Smooth muscle cell (in vitro differentiated cells): ENCODE measurements around the gene CFAP61. TPM values are rescaled to one million over a fixed set of nuclear protein-coding genes. Genes with fewer than 3 reads are reported as not detected.

Experiments
- DNase-seq: peaks from one replicate; lab custom pipeline; 2025; ENCODE audit not compliant: unreplicated experiment; lab: John Stamatoyannopoulos, UW
- H2AFZ ChIP-seq: fragments of 200-600 bp; sonication (generic); 2 replicates; pipeline ENCODE4 v1.6.0; 2016; ENCODE audit warnings: antibody characterized with exemption, low read depth, mild to moderate bottlenecking
- H3F3A ChIP-seq: fragments of 200-600 bp; sonication (generic); 2 replicates; pipeline ENCODE4 v1.6.0; 2017; ENCODE audit warnings: antibody characterized with exemption, low read depth
- H3K27ac ChIP-seq: fragments of 200-600 bp; sonication (generic); 2 replicates; pipeline ENCODE4 v1.5.1; 2016; ENCODE audit warnings: low read depth, mild to moderate bottlenecking
- H3K27me3 ChIP-seq: fragments of 200-600 bp; sonication (generic); 2 replicates; pipeline ENCODE4 v1.6.1; 2016; ENCODE audit warnings: low read depth, mild to moderate bottlenecking
- H3K36me3 ChIP-seq: fragments of 200-600 bp; sonication (generic); 2 replicates; pipeline ENCODE4 v1.5.1; 2016; ENCODE audit warnings: low read depth
- H3K4me1 ChIP-seq: fragments of 200-600 bp; sonication (generic); 2 replicates; pipeline ENCODE4 v1.5.1; 2016; ENCODE audit warnings: low read depth
- H3K4me2 ChIP-seq: fragments of 200-600 bp; sonication (generic); 2 replicates; pipeline ENCODE4 v1.6.0; 2016; ENCODE audit warnings: mild to moderate bottlenecking
- H3K4me3 ChIP-seq: fragments of 200-600 bp; sonication (generic); 2 replicates; pipeline ENCODE4 v1.5.1; 2016; ENCODE audit warnings: mild to moderate bottlenecking
- H3K79me2 ChIP-seq: fragments of 200-600 bp; sonication (generic); 2 replicates; pipeline ENCODE4 v1.6.0; 2016; ENCODE audit warnings: low read depth, mild to moderate bottlenecking
- H3K9ac ChIP-seq: fragments of 200-600 bp; sonication (generic); 2 replicates; pipeline ENCODE4 v1.6.0; 2016; ENCODE audit warnings: low read depth
- H3K9me3 ChIP-seq: fragments of 200-600 bp; sonication (generic); replicated peaks from 2 replicates; pipeline ENCODE4 v1.5.1; 2016; ENCODE audit warnings: low read depth
- H4K20me1 ChIP-seq: fragments of 200-600 bp; sonication (generic); 2 replicates; pipeline ENCODE4 v1.6.0; 2016; ENCODE audit warnings: low read depth
- CTCF ChIP-seq: fragments of 200-600 bp; sonication (generic); IDR thresholded peaks from 2 replicates; pipeline ENCODE4 v1.5.1; 2017; ENCODE audit warnings: borderline replicate concordance, mild to moderate bottlenecking, antibody characterized with exemption; ENCODE audit not compliant: insufficient read depth, poor library complexity, severe bottlenecking
- WGBS: methylation state at CpG from one replicate; pipeline ENCODE4 v1.1.7; 2016; ENCODE audit warnings: low lambda C conversion rate; 5-methylcytosine and 5-hydroxymethylcytosine counted together
- polyA plus RNA-seq: library from polyadenylated mRNA; unstranded; fragments of >200 nt; fragmentation: Nextera tagmentation; extraction: Ambion mirVana; gene quantifications from 2 replicates; pipeline ENCODE4 v1.2.1, GENCODE V29; 2016
- total RNA-seq: library from RNA; depleted of rRNA; stranded (reverse); fragments of >200 nt; gene quantifications from 2 replicates; pipeline ENCODE4 v1.2.3, GENCODE V29; 2014

The CFAP61 gene
- total and polyA plus RNA-seq, 2 experiments from 2014 or later: not detected

GRCh38 chr20:20303320-20303719 lies 251.0 kb downstream of the CFAP61 start:
- Histone ChIP-seq H4K20me1 (no peaks in the 10 kb centered on the region), H3K4me2 (no peak overlapping the region), H3K27ac (no peak overlapping the region), H3K9me3 (no peaks in the 10 kb centered on the region), H3K36me3 (no peaks in the 10 kb centered on the region), H2AFZ (no peak overlapping the region), H3F3A (no peaks in the 10 kb centered on the region), H3K4me1 (no peaks in the 10 kb centered on the region), H3K27me3 (no peaks in the 10 kb centered on the region), H3K9ac (no peak overlapping the region), H3K4me3 (no peak overlapping the region), H3K79me2 (no peaks in the 10 kb centered on the region)
- WGBS: 98% methylated on average over 12 of the region's 12 CpGs
- no peak for DNase-seq
- TF ChIP-seq CTCF: no peak

- H3K27ac ChIP-seq: no peak overlapping the region
- H3K4me2 ChIP-seq: no peak overlapping the region
- no peaks in the 10 kb centered on the region for H4K20me1 ChIP-seq
- H3K36me3 ChIP-seq: no peaks in the 10 kb centered on the region
- H3K9ac ChIP-seq: no peak overlapping the region
- no peak for DNase-seq
- H3K4me3 ChIP-seq: no peak overlapping the region
- H3K9me3 ChIP-seq: no peaks in the 10 kb centered on the region
- no peak overlapping the region for H2AFZ ChIP-seq
- no peaks in the 10 kb centered on the region for H3K27me3 ChIP-seq
- no peaks in the 10 kb centered on the region for H3K4me1 ChIP-seq
- H3F3A ChIP-seq: no peaks in the 10 kb centered on the region
- H3K79me2 ChIP-seq: no peaks in the 10 kb centered on the region
- no peak for TF ChIP-seq CTCF
- WGBS: 93% methylated on average over 15 of the region's 15 CpGs
Observed at GRCh38 chr20:20303742-20304141, 251.4 kb downstream of the CFAP61 start.

- no peak for TF ChIP-seq CTCF
- H2AFZ ChIP-seq: no peak overlapping the region
- H3K79me2 ChIP-seq: no peaks in the 10 kb centered on the region
- H3K9ac ChIP-seq: no peak overlapping the region
- no peak for DNase-seq
- H4K20me1 ChIP-seq: no peaks in the 10 kb centered on the region
- no peaks in the 10 kb centered on the region for H3K27me3 ChIP-seq
- H3K36me3 ChIP-seq: no peaks in the 10 kb centered on the region
- 91% methylated on average over 11 of the region's 11 CpGs for WGBS
- no peak overlapping the region for H3K4me3 ChIP-seq
- H3F3A ChIP-seq: no peaks in the 10 kb centered on the region
- no peaks in the 10 kb centered on the region for H3K4me1 ChIP-seq
- no peaks in the 10 kb centered on the region for H3K9me3 ChIP-seq
- no peak overlapping the region for H3K4me2 ChIP-seq
- no peak overlapping the region for H3K27ac ChIP-seq
Observed at GRCh38 chr20:20304942-20305341, 252.6 kb downstream of the CFAP61 start.

- WGBS: 90% methylated on average over 3 of the region's 3 CpGs
- no peak for DNase-seq
Observed at GRCh38 chr20:20312562-20312961, 260.2 kb downstream of the CFAP61 start.

More at GRCh38 chr20:20312562-20312961, 260.2 kb downstream of the CFAP61 start:
- H3K4me2 ChIP-seq: no peak overlapping the region
- H2AFZ ChIP-seq: no peak overlapping the region
- H3F3A ChIP-seq: no peaks in the 10 kb centered on the region
- no peak overlapping the region for H3K27ac ChIP-seq
- H3K4me1 ChIP-seq: no peaks in the 10 kb centered on the region
- no peaks in the 10 kb centered on the region for H3K79me2 ChIP-seq
- H4K20me1 ChIP-seq: no peaks in the 10 kb centered on the region
- no peaks in the 10 kb centered on the region for H3K9me3 ChIP-seq
- no peak overlapping the region for H3K9ac ChIP-seq
- H3K27me3 ChIP-seq: peaks cover 3% of the 10 kb centered on the region
- H3K36me3 ChIP-seq: no peaks in the 10 kb centered on the region
- H3K4me3 ChIP-seq: no peak overlapping the region
- no peak for TF ChIP-seq CTCF
